KOPT-K1 (cell line): ENCODE data around the gene SNRNP40.

ENCODE experiments used
- H3K27ac ChIP-seq: fragments of 200-600 bp; sonication (generic); 2 replicates; pipeline ENCODE4 v1.5.1; 2016; ENCODE audit warnings: antibody characterized with exemption, mild to moderate bottlenecking, low read depth, low read length; ENCODE audit not compliant: poor library complexity, severe bottlenecking
- H3K36me3 ChIP-seq: fragments of 200-600 bp; sonication (generic); 2 replicates; pipeline ENCODE4 v1.5.1; 2017; ENCODE audit warnings: antibody characterized with exemption, mild to moderate bottlenecking, low read length, moderate library complexity; ENCODE audit not compliant: insufficient read depth
- H3K9me3 ChIP-seq: fragments of 200-600 bp; sonication (generic); 2 replicates; pipeline ENCODE4 v1.5.1; 2017; ENCODE audit warnings: antibody characterized with exemption, low read length, mild to moderate bottlenecking; ENCODE audit not compliant: insufficient read depth, poor library complexity, severe bottlenecking

SNRNP40 gene

DNA sequence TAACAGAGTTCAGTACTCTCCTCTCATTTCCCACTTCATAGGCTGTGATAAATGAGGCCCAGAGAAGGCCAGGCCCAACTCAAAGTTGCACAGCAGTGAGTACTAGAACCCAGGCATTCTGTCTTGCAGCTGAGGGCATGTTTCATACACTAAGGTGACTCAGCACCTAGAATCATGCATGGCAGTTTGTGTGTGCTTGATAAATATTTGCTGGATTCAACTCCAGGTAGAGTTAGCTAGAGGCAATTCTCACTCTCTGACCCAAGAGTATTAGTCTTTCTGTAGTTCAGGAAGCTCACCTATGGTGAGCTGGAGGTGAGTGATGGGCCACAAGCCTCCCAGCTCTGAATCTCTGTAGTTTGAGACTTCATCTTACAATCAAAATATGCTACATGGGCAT is 67.6 kb downstream of the SNRNP40 start:
- no peak overlapping the region for H3K27ac ChIP-seq
- no peaks in the 10 kb centered on the region for H3K9me3 ChIP-seq
- H3K36me3 ChIP-seq, result no peaks in the 10 kb centered on the region

GRCh38 chr1:31227891-31228568 is 68.6 kb downstream of the SNRNP40 start:
- Histone ChIP-seq H3K9me3 (no peaks in the 10 kb centered on the region), H3K36me3 (no peaks in the 10 kb centered on the region)

GRCh38 chr1:31224068-31224467 is 72.5 kb downstream of the SNRNP40 start:
- H3K9me3 ChIP-seq, result no peaks in the 10 kb centered on the region
- H3K27ac ChIP-seq, result no peak overlapping the region
- no peaks in the 10 kb centered on the region for H3K36me3 ChIP-seq

More at GRCh38 chr1:31227891-31228568, 68.6 kb downstream of the SNRNP40 start:
- H3K27ac ChIP-seq, result no peak overlapping the region

- Histone ChIP-seq H3K27ac (no peak overlapping the region), H3K36me3 (no peaks in the 10 kb centered on the region), H3K9me3 (no peaks in the 10 kb centered on the region)
Measured at GRCh38 chr1:31222176-31222575, 74.4 kb downstream of the SNRNP40 start.

DNA sequence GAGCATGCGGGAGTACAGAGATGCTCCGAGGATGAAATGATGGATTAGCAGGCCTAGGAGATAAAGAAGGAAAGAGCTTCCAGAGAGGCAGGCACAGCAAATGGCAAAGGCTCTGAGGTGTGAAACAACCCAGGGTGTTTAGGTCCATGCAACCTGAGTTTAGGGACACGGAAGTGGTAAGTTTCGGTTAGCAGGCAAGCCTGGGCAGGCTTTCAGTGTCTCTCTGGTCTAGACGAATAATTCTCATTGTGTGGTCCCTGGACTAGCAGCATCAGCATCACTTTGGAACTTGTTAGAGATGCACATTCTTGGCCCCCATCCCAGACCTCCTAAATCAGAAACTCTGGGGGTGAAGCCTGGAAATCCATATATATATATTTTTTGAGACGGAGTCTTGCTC is 75.5 kb downstream of the SNRNP40 start:
- no peak overlapping the region for H3K27ac ChIP-seq
- no peaks in the 10 kb centered on the region for H3K36me3 ChIP-seq

DNA sequence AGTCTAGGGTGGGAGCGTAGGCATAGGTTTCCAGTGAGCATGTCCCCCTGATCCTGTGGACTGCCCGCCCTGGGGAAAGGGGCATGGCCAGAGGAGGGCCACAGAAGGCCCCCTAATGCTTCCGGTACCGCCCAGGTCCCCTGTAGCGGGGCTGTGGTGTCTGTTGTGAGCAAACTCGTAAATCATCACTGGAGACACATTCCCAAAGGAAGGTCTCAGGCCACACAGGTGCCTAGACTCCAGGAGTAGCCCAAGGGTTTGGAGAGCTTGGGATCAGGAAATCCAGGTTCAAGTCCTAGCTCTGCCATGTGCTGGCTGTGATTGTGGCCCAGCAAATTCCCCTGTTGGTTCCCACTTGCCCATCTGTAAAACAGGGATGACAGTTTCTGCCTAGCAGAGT is 77.1 kb downstream of the SNRNP40 start:
- no peak overlapping the region for H3K27ac ChIP-seq
- no peaks in the 10 kb centered on the region for H3K9me3 ChIP-seq
- H3K36me3 ChIP-seq, result no peaks in the 10 kb centered on the region

More for the DNA sequence above, 75.5 kb downstream of the SNRNP40 start:
- H3K9me3 ChIP-seq, result no peaks in the 10 kb centered on the region

GRCh38 chr1:31218705-31219104 is 77.9 kb downstream of the SNRNP40 start:
- Histone ChIP-seq H3K36me3 (no peaks in the 10 kb centered on the region), H3K9me3 (no peaks in the 10 kb centered on the region), H3K27ac (no peak overlapping the region)

GRCh38 chr1:31216016-31216415 is 80.6 kb downstream of the SNRNP40 start:
- Histone ChIP-seq H3K36me3 (no peaks in the 10 kb centered on the region), H3K9me3 (no peaks in the 10 kb centered on the region), H3K27ac (no peak overlapping the region)

GRCh38 chr1:31215065-31215570 is 81.5 kb downstream of the SNRNP40 start:
- Histone ChIP-seq H3K27ac (no peak overlapping the region), H3K9me3 (no peaks in the 10 kb centered on the region), H3K36me3 (no peaks in the 10 kb centered on the region)

- no peak overlapping the region for H3K27ac ChIP-seq
- H3K36me3 ChIP-seq, result no peaks in the 10 kb centered on the region
- no peaks in the 10 kb centered on the region for H3K9me3 ChIP-seq
Measured at GRCh38 chr1:31214316-31215064, 82.1 kb downstream of the SNRNP40 start.
